GM18498 (cell line): ENCODE data around the gene AUTS2.

Experiments
- ATAC-seq: cut with Tn5 transposase; IDR thresholded peaks from one replicate; pipeline ENCODE4 v1.9.1; 2021; ENCODE audit warnings: mild to moderate bottlenecking, moderate library complexity; ENCODE audit not compliant: unreplicated experiment

AUTS2 gene

DNA sequence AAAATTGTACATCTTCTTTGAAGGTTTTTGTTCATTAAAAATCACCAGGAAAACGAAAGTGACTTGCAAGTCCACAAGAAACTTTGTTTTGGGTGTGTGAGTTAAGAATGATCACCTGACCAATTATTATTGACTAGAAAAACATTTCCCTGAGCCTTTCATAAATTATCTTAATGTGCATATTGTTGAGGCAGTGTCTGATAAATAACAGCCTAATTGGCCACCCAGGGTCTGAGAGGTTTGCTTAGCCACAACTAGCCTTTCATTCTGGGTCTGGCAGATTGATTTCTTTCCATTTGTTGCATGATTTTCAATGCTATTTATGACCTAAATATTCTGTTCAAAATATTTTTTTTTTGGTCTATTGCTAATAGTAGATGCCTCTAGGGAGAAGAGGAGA is 152.8 kb downstream of the AUTS2 start:
- ATAC-seq, result no peak

DNA sequence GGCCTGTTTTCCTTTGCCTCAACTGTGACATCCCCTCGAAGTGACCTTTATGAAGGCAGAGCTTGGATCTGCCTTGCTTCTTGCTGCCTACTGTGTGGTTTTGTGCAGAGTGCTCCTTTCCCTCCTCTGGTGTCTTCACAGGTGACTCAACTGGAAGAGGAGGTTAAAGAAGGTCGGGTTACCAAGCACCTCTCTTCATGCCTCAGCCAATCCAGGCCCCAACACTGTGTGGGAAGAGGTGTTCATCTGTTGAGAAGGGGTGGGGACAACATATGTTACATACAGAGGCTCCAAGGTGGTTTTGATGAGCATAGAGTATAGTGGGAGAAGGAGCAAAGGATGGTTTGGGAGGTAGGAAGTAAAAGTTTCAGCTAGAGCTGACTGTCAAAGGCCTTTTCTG is 155.7 kb downstream of the AUTS2 start:
- ATAC-seq, result no peak

- no peak for ATAC-seq
Observed at GRCh38 chr7:69754476-69754875, 156.2 kb downstream of the AUTS2 start.

DNA sequence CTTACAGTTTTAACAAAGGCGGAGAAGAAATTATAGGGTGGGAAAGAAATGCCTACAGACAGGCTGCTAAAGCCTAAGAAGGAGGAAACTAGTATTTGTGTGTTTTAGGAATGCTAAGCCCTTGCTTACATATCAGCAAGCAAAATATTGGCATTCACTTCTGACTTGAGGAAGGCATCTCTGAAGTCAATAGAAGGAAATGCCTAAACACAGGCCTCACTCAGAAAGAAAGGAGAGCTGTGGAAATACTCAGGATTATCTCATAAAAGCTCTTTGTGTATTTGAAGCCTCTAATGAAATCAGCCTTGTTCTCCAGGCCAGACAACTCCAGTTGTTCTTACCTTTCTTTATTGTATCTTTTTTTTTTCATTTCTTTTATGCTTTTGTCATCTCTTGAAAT is 158.0 kb downstream of the AUTS2 start:
- no peak for ATAC-seq

DNA sequence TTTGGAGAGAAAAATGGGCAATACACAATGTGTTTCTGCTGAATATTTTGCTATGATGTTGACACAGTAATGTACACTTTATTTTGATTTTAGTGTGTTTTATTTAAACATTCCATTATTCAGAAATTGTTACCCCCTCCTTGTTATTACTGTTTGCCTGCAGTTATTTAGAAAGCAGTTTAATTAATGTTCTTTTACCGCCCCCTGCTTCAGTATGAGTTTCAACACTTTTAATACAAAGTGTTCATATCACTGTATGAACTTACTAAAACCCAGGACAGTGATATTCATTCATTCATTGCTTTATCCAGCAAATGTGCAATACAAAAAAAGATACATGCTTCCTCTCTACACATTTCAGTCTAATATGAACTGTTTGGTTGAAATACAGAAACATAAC is 159.3 kb downstream of the AUTS2 start:
- no peak for ATAC-seq

DNA sequence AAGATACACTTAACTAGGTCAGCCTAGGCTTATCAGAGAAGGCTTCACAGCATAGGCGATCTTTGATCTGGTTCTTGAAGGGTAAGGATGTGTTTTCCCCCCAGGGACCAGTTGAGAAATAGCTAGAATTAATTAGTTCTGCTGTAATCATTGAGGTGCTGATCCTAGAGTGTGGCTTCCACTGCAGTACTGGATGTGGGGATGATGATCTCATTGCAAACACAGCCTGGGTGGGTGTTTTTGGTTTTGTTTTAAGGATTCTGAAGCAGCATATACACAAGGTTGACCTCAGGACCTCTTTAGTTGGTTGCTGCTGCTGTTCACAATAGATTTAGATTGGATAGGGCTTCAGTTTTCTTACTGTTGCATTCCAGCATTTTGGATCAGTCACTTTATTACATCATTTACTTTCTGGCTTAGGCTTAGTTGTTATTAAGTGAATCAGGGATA is 159.7 kb downstream of the AUTS2 start:
- ATAC-seq, result no peak

- no peak for ATAC-seq
Observed at GRCh38 chr7:69759373-69759772, 161.1 kb downstream of the AUTS2 start.

- no peak for ATAC-seq
Observed at GRCh38 chr7:69761290-69761922, 163.1 kb downstream of the AUTS2 start.

DNA sequence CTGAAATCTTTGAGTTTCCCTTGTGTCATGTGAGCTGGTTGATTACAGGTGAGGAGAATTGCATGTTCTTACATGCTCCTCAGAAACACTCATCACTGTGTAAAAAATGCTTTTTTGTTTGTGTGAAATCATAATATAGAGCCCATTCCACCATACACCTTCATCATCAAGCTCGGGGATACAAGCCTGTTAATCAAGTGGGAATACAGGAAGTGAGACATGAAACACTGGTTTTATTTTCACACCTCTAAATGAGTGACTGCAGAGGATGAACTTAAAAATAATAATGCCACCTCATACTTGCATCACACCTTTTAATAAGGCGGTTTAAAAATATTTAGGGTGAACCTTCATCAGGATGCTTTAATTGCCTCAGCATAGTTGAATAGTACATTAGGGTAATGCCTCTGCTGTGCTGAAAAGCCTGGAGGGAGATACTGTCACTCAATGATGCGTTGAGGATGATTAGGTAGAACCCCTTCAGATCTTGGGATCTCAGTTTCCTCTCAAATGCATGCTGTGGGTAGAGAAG is 164.6 kb downstream of the AUTS2 start:
- ATAC-seq, result peak; percentile 57

GRCh38 chr7:69763513-69763912 is 165.2 kb downstream of the AUTS2 start:
- no peak for ATAC-seq

DNA sequence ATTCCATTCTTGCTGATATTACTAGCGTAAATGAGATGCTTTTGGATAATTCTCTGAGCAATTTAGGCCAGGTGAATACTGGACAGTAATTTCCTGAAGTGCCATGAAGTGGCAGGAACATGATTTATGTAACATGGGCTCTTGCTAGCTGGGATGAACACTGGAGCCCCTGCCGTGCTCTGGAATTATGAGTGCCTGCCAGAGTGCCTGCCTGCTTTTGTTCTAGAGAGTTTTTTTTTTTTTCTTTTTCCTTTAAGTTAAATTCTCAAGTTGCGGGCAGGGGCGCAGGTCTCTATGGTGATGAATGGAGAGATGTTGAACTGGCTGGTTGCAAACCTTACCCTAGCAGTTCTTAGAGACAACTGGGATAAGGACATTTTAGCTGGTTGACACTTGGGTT is 165.9 kb downstream of the AUTS2 start:
- no peak for ATAC-seq

- ATAC-seq, result no peak
Observed at GRCh38 chr7:69764681-69765080, 166.4 kb downstream of the AUTS2 start.

DNA sequence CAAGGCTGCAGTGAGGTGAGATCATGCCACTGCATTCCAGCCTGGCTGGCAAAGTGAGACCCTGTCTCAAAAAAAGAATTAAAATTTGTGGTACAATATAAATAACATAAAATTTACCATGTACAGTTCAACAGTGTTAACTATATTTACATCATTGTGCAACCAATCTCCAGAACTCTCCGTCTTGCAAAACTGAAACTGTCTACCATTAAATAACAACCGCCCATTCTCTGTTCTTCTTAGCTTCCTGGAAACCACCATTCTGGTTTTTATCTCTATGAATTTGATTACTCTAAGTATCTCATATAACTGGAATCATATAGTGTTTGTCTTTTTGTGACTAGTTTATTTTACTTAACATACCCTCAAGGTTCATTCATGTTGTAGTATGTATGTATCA is 167.6 kb downstream of the AUTS2 start:
- peak; percentile 46 for ATAC-seq

GRCh38 chr7:69768986-69769595 is 170.8 kb downstream of the AUTS2 start:
- no peak for ATAC-seq

DNA sequence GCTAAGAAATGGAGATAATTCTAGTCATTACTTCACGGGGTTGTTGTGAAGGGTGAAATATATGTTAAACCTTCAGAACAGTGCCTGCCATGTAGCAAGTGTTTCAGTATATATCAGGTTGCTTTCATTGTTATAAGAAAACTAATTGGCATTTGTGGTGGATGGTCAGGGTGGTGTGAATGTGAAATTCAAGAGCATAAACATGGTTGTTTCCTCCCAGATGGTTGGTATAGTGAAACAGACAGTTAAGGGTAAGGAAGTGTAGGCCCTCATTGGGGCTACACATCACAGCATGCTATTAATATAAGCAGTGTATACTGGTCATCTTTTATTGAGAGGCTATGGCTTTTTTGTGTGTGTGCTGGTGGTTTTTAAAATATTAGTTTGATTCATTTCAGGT is 171.6 kb downstream of the AUTS2 start:
- ATAC-seq, result no peak

DNA sequence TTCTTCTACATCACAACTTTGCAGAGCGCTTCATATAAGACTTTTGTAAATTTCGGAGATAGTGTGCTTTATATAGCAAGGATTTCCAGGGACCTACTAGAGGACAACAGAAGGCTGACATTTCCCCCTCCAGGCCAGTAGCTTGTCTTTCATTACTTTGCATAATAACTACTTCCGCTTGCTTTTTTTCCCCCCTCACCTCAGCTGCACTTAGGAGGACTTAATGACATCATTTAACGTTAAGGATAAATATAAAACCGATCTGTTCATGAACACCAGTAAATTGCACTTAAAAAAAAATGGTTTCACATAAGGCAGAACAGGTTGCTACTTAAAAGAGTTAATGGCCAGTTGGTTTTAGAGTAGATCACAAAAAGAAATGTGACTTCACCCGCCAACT is 172.3 kb downstream of the AUTS2 start:
- no peak for ATAC-seq

GRCh38 chr7:69772718-69773436 is 174.6 kb downstream of the AUTS2 start:
- no peak for ATAC-seq

DNA sequence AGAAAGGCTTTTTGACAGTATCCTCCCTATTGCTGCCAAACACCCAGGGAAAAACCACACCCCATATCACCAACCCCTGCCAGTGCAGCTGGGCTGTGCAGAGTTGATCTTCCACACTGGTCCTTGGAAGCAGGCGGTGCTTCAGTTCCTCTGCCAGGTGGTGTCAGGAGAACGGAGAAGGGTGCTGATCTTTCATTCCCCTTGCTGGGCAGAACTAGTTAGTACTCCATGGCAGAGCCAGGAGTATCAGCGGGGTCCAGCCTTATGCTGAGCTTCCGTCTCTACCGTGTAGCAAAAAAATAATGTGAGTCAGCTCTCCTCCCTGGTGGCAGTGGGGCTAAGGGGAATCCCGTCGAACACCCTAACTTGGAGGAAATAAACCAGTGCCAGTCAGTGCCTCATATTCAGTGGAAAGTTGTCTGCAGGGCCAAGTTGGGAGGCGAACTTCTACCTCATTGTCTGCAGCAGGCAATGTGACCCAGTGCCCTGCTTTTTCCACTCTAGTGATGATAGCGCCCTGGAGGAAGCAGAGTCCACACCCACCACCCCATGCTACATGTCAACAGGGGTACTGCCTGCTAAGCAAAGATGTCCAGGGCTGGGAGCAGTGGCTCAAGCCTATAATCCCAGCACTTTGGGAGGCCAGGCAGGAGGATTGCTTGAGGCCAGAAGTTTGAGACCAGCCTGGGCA is 175.4 kb downstream of the AUTS2 start:
- ATAC-seq, result no peak

DNA sequence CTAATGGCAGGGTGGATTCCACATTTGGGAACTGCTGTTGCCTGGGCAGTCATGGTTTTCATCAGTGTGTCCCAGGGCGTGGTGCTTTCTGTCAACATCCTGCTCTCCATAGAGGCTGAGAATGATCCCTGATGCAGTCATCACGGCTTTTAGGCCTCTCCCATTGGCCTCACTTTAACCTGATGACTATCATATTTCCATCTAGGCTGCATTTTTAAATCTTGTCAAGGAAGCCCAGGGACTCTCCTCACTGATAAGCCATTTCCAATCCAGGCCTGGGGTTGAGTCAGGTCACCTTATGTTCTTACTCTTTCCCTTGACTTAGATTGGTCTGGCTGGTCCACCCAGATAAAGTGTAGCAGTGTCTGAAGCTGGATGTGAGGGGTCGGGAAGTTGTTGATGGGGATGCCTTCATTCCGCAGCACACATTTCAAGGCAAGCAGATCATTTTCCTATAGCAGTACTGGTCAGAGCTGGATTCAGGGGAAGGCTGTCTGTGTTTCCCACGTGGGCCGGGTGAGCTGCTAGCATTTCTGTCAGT is 177.0 kb downstream of the AUTS2 start:
- ATAC-seq, result no peak

GRCh38 chr7:69776611-69777010 is 178.3 kb downstream of the AUTS2 start:
- ATAC-seq, result no peak

GRCh38 chr7:69778138-69778537 is 179.9 kb downstream of the AUTS2 start:
- ATAC-seq, result peak; percentile 79
